Tibial artery (tissue), 4 donors: ENCODE data around the gene IDH3G.
"Not testable (repeated sequence)": the region's sequence is repeated elsewhere in the genome, so short reads cannot be mapped to it uniquely, and the experiment has no call there.

Experiments
- DNase-seq, 2 donors: peaks; one replicate each; pipeline ENCODE4 v3.0.0-alpha.2; 2019
- H3K27ac ChIP-seq, 2 donors: fragments of 200-600 bp; sonication (generic) in 1 of 2; 1 replicate in 1 of 2; 2 replicates in 1 of 2; pipeline ENCODE4 v1.5.1; 2018 to 2019; ENCODE audit warnings: mild to moderate bottlenecking in 1 of 2
- H3K27me3 ChIP-seq, 2 donors: fragments of 200-600 bp; sonication (generic) in 1 of 2; one replicate each; pipeline versions ENCODE4 v1.5.1 to v1.6.0; 2016 to 2019
- H3K36me3 ChIP-seq, 3 donors: fragments of 200-600 bp; sonication (generic) in 2 of 3; one replicate each; pipeline ENCODE4 v1.5.1; 2016 to 2019; ENCODE audit warnings: mild to moderate bottlenecking in 2 of 3
- H3K4me1 ChIP-seq, 4 donors: fragments of 200-600 bp; sonication (generic) in 2 of 4; 1 replicate in 3 of 4; 2 replicates in 1 of 4; pipeline ENCODE4 v1.5.1; 2016 to 2019
- H3K4me3 ChIP-seq, 2 donors: fragments of 200-600 bp; sonication (generic) in 1 of 2; 1 replicate in 1 of 2; 2 replicates in 1 of 2; pipeline ENCODE4 v1.5.1; 2018 to 2019; ENCODE audit warnings: mild to moderate bottlenecking in 2 of 2
- H3K9me3 ChIP-seq, 3 donors: fragments of 200-600 bp; sonication (generic) in 1 of 3; one replicate each; pipeline ENCODE4 v1.5.1; 2016 to 2019
- CTCF ChIP-seq, 2 experiments: fragments of 200-600 bp in 1 of 2; fragments of 450-650 bp in 1 of 2; IDR thresholded peaks; one replicate each; pipeline ENCODE4 v1.5.1; 2017 to 2019; ENCODE audit warnings: antibody characterized with exemption in 2 of 2, mild to moderate bottlenecking in 1 of 2, moderate library complexity in 1 of 2
- intact Hi-C: fragments of 100-400 bp; cut with DNase I; formaldehyde crosslinking; loops from one replicate; pipeline ENCODE4 v1.15.0; 2023; ENCODE audit warnings: low total_unique reads

IDH3G gene

GRCh38 chrX:153750127-153750774 is 43.9 kb downstream of the IDH3G start:
- H3K4me3 ChIP-seq, result no peak overlapping the region
- no peaks in the 10 kb centered on the region for H3K36me3 ChIP-seq
- no peaks in the 10 kb centered on the region for H3K9me3 ChIP-seq
- DNase-seq, result no peak
- H3K27ac ChIP-seq, result no peak overlapping the region
- intact Hi-C loops, result no loop called here
- TF ChIP-seq CTCF (IDR thresholded peaks at IDR 0.05), result no peak
- H3K27me3 ChIP-seq, result no peaks in the 10 kb centered on the region
- peaks cover 0 to 2% (median 0%) of the 10 kb centered on the region in 4 donors for H3K4me1 ChIP-seq

- H3K4me3 ChIP-seq, H3K9me3 ChIP-seq, DNase-seq, H3K36me3 ChIP-seq, H3K27me3 ChIP-seq, H3K27ac ChIP-seq, H3K4me1 ChIP-seq, intact Hi-C loops: not testable (repeated sequence)
Observed at GRCh38 chrX:153749017-153749416, 45.2 kb downstream of the IDH3G start.

GRCh38 chrX:153746991-153747390 is 47.2 kb downstream of the IDH3G start:
- H3K27me3 ChIP-seq, H3K9me3 ChIP-seq, H3K27ac ChIP-seq, H3K36me3 ChIP-seq, H3K4me3 ChIP-seq, intact Hi-C loops, DNase-seq: not testable (repeated sequence)
- peaks cover 0 to 16% (median 1%) of the 10 kb centered on the region in 4 donors for H3K4me1 ChIP-seq

DNA sequence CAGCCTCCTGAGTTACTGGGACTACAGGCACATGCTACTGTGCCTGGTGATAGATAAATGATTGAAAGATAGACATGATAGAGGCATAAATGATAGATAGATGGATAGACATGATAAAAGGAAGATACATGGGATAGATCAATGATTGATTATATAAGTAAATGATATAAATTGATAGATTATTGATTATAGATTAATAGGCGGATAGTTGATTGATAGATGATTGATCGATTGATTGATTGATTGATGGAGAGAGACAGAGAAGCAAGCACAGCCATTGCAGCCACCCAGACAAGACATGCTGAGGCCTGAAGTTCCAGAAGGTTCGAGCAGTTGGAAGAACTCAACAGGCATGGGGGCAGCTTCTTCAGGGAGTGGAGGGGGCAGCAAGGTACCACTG is 47.8 kb downstream of the IDH3G start:
- Histone ChIP-seq H3K4me1 (peaks cover 0 to 16% (median 1%) of the 10 kb centered on the region in 4 donors), H3K27me3 (no peaks in the 10 kb centered on the region), H3K27ac (no peak overlapping the region), H3K4me3 (no peak overlapping the region), H3K9me3 (no peaks in the 10 kb centered on the region), H3K36me3 (no peaks in the 10 kb centered on the region)
- no peak for DNase-seq
- TF ChIP-seq CTCF (IDR thresholded peaks at IDR 0.05), result no peak
- intact Hi-C loops, result no loop called here

DNA sequence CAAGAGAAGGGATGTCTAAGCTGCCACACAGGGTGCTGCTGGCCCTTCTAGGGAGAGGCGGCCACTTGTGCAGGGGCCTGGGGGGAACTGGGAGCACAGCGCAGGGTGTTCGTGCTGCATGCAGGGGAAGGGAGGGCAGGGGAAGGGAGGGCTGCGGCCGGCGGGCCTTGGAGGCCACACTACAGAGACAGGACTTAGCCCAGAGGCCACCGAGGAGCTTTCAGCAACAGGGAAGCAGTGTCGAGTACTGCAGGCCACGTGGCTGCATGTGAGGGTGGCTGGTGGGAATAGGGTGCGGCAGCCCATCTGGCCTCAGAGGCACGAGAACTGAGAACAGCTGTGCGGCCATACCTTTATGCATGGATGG is 49.1 kb downstream of the IDH3G start:
- intact Hi-C loops, H3K36me3 ChIP-seq, H3K9me3 ChIP-seq, H3K4me3 ChIP-seq, H3K27me3 ChIP-seq: not testable (repeated sequence)
- Histone ChIP-seq H3K27ac (peak overlapping the region; percentile 82 to 91), H3K4me1 (peaks cover 0 to 16% (median 1%) of the 10 kb centered on the region in 4 donors)
- peak in 1 of 2 donors; percentile 84 for DNase-seq

GRCh38 chrX:153744210-153745066 is 49.7 kb downstream of the IDH3G start:
- Histone ChIP-seq H3K4me3 (peak overlapping the region; percentile 40 to 46), H3K9me3 (no peaks in the 10 kb centered on the region), H3K4me1 (peaks cover 0 to 16% (median 1%) of the 10 kb centered on the region in 4 donors), H3K27ac (peak overlapping the region; percentile 82 to 91), H3K36me3 (peaks cover 0 to 6% (median 0%) of the 10 kb centered on the region in 3 donors), H3K27me3 (no peaks in the 10 kb centered on the region)
- TF ChIP-seq CTCF (IDR thresholded peaks at IDR 0.05), result no peak
- peak in 1 of 2 donors; percentile 91 for DNase-seq
- intact Hi-C loops, result no loop called here
